Ishikawa (cell line): ENCODE results near the gene SORT1.

Experiments used
- CEBPB ChIP-seq: IDR thresholded peaks from 2 replicates; pipeline ENCODE4 v1.6.1; 2012
- CREB1 ChIP-seq: IDR thresholded peaks from 2 replicates; pipeline ENCODE4 v1.6.1; 2012; ENCODE audit warnings: low read depth
- EGR1 ChIP-seq: IDR thresholded peaks from 2 replicates; pipeline ENCODE4 v1.6.1; 2012
- EP300 ChIP-seq: IDR thresholded peaks from 2 replicates; pipeline ENCODE4 v1.6.1; 2012; ENCODE audit warnings: borderline replicate concordance
- FOXM1 ChIP-seq: IDR thresholded peaks from 2 replicates; pipeline ENCODE4 v1.6.1; 2012; ENCODE audit warnings: low read depth, borderline replicate concordance
- NFIC ChIP-seq: IDR thresholded peaks from 2 replicates; pipeline ENCODE4 v1.6.1; 2012
- RAD21 ChIP-seq: IDR thresholded peaks from 2 replicates; pipeline ENCODE4 v1.6.1; 2012; ENCODE audit warnings: low read depth
- TAF1 ChIP-seq: IDR thresholded peaks from 2 replicates; pipeline ENCODE4 v1.6.1; 2012; ENCODE audit warnings: low read depth, mild to moderate bottlenecking
- TCF12 ChIP-seq: IDR thresholded peaks from 2 replicates; pipeline ENCODE4 v1.6.1; 2012; ENCODE audit warnings: low read depth
- TEAD4 ChIP-seq: IDR thresholded peaks from 2 replicates; pipeline ENCODE4 v1.6.1; 2012
- YY1 ChIP-seq: IDR thresholded peaks from 2 replicates; pipeline ENCODE4 v1.6.1; 2012; ENCODE audit warnings: low read depth
- ZBTB7A ChIP-seq: IDR thresholded peaks from 2 replicates; pipeline ENCODE4 v1.6.1; 2012; ENCODE audit warnings: low read depth
- TF ChIP-seq, protein P1 (sequence below): IDR thresholded peaks from 2 replicates; pipeline ENCODE4 v1.6.1; 2012; ENCODE audit warnings: low read depth, mild to moderate bottlenecking
- TF ChIP-seq, protein P2 (sequence below): IDR thresholded peaks from 2 replicates; pipeline ENCODE4 v1.6.1; 2012
- TF ChIP-seq, protein P3 (sequence below): IDR thresholded peaks from 2 replicates; pipeline ENCODE4 v1.6.1; 2012

SORT1 gene

DNA sequence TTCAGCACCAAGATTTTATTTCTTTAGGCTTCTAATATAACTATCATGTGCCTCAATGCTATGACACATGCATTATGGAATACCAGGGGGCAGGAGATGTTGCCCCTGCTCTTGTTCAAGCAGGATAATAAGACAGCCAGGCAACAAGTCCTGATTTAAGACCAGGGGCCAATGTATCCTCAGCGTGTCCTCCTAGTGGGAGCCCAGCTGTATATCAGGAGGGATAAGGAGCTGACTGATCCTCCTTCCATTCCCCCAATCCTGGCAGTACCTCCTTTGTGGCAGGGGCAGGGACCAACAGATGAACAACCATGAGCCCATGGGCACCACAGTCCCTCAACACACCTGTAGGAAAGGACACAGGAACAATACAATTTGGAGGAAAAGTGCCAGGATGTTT lies 29.3 kb downstream of the SORT1 start:
- TF ChIP-seq TCF12 (no peak), EGR1 (no peak), CEBPB (no peak), CREB1 (no peak), YY1 (no peak), EP300 (no peak), FOXM1 (no peak), NFIC (no peak)
- TF ChIP-seq, protein P1, sequence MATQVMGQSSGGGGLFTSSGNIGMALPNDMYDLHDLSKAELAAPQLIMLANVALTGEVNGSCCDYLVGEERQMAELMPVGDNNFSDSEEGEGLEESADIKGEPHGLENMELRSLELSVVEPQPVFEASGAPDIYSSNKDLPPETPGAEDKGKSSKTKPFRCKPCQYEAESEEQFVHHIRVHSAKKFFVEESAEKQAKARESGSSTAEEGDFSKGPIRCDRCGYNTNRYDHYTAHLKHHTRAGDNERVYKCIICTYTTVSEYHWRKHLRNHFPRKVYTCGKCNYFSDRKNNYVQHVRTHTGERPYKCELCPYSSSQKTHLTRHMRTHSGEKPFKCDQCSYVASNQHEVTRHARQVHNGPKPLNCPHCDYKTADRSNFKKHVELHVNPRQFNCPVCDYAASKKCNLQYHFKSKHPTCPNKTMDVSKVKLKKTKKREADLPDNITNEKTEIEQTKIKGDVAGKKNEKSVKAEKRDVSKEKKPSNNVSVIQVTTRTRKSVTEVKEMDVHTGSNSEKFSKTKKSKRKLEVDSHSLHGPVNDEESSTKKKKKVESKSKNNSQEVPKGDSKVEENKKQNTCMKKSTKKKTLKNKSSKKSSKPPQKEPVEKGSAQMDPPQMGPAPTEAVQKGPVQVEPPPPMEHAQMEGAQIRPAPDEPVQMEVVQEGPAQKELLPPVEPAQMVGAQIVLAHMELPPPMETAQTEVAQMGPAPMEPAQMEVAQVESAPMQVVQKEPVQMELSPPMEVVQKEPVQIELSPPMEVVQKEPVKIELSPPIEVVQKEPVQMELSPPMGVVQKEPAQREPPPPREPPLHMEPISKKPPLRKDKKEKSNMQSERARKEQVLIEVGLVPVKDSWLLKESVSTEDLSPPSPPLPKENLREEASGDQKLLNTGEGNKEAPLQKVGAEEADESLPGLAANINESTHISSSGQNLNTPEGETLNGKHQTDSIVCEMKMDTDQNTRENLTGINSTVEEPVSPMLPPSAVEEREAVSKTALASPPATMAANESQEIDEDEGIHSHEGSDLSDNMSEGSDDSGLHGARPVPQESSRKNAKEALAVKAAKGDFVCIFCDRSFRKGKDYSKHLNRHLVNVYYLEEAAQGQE = no peak
- TF ChIP-seq, protein P2, sequence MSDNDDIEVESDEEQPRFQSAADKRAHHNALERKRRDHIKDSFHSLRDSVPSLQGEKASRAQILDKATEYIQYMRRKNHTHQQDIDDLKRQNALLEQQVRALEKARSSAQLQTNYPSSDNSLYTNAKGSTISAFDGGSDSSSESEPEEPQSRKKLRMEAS = no peak
- TF ChIP-seq, protein P3, sequence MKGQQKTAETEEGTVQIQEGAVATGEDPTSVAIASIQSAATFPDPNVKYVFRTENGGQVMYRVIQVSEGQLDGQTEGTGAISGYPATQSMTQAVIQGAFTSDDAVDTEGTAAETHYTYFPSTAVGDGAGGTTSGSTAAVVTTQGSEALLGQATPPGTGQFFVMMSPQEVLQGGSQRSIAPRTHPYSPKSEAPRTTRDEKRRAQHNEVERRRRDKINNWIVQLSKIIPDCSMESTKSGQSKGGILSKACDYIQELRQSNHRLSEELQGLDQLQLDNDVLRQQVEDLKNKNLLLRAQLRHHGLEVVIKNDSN = no peak

DNA sequence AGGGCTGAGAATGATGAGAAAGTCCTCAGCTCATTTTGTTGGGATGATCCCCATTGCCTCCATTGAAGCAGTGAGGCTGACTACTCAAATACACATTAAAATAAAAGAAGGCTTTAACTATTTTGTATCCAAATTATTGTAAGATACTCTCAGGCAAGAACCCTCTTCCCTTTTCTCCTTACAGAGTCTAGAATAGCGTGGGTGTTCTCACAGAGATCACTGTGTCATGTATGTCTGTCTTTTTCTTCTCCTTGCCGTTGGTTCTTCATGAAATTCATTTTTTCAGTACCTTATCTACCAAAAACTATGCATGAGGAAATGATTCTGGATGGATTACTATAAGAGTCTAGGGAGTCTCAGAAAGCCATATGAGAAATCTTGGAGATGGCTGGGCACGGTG lies 30.1 kb downstream of the SORT1 start:
- TF ChIP-seq, protein P2 = no peak
- TF ChIP-seq TAF1 = no peak
- TF ChIP-seq, protein P3 = no peak
- TF ChIP-seq TCF12 = no peak
- no peak for TF ChIP-seq NFIC
- no peak for TF ChIP-seq ZBTB7A
- TF ChIP-seq, protein P1 = no peak
- TF ChIP-seq CREB1 = no peak
- no peak for TF ChIP-seq EGR1
- TF ChIP-seq CEBPB = no peak

DNA sequence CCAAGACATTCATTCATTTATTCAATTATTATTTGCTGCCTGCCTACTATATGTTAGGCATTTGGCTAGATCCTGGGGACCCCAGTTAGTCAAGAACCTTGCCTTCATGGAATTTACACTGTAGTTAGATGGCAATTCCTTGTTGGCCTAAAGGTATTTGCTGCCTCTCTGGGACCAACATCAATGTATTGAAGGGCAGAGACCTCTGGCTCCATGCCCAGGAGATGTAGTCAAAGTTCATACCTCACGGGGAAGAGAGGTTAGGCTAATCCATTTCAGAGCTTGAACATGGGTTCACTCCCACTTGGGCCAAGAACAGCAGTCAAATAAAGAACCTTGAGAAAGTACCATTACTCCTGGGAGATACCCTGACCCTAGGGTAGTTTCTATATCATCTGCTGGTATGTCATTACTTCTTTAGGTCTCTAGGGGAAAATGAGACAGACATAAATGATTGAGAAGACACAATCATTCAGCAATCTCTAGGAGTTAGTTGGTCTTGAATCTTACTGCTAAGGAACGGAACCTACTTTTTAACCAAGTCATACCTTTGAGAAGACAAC lies 32.0 kb downstream of the SORT1 start:
- TF ChIP-seq EP300 (no peak), FOXM1 (no peak), CEBPB (no peak), TCF12 (no peak), ZBTB7A (no peak), TAF1 (no peak), CREB1 (no peak), YY1 (no peak), NFIC (no peak), TEAD4 (no peak), EGR1 (no peak), RAD21 (no peak)
- TF ChIP-seq, protein P2 = no peak
- TF ChIP-seq, protein P3 = no peak
- TF ChIP-seq, protein P1 = no peak

DNA sequence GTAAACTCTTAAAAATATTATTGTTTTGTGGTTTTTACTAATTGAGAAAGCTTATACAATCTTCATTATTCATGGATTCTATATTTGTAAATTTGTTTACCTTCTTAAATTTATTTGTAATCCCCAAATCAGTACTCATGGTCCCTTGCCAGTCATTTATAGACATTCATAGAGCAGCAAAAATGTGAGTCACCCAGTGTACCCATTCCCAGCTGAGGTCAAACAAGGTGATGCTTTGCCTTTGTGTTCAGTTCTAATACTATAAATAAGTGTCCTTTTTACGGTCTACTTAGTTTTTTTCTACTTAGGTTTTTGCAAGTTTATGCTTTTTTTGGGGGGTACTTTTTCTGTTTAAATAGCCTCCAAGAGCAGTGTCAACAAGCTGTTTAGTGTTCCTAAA lies 36.1 kb downstream of the SORT1 start:
- TF ChIP-seq FOXM1 (no peak), RAD21 (no peak)
